Keratinocyte (primary cell): ENCODE measurements around the gene KLK1. TPM values are rescaled to one million over a fixed set of nuclear protein-coding genes. Genes with fewer than 3 reads are reported as not detected.

Experiments used
- DNase-seq: peaks from one replicate; pipeline ENCODE4 v3.0.0-alpha.2; 2011; ENCODE audit warnings: low read depth, missing footprints, low spot score
- FAIRE-seq: peaks from 2 replicates; lab custom pipeline; 2011; peaks lifted over from hg19 to GRCh38; lab: Jason Lieb, UNC
- H2AFZ ChIP-seq: 2 replicates; pipeline ENCODE4 v1.6.0; 2012; ENCODE audit warnings: low read length, control low read depth, inconsistent platforms; ENCODE audit not compliant: control insufficient read depth
- H3K27ac ChIP-seq: 2 replicates; pipeline ENCODE4 v1.5.1; 2011; ENCODE audit warnings: low read length; ENCODE audit not compliant: control insufficient read depth, insufficient read depth
- H3K27me3 ChIP-seq: 3 replicates; pipeline ENCODE4 v1.6.0; 2011; ENCODE audit warnings: low read length; ENCODE audit not compliant: control insufficient read depth, insufficient read depth; ENCODE audit errors: extremely low read depth
- H3K36me3 ChIP-seq, 2 experiments: 2 replicates in 1 of 2; 3 replicates in 1 of 2; pipeline ENCODE4 v1.5.1; 2011; ENCODE audit warnings: low read length in 2 of 2, mild to moderate bottlenecking in 1 of 2; ENCODE audit not compliant: control insufficient read depth in 2 of 2, insufficient read depth in 2 of 2; ENCODE audit errors: extremely low read depth in 1 of 2
- H3K4me1 ChIP-seq: 3 replicates; pipeline ENCODE4 v1.5.1; 2011; ENCODE audit warnings: low read length; ENCODE audit not compliant: control insufficient read depth, insufficient read depth; ENCODE audit errors: extremely low read depth
- H3K4me2 ChIP-seq: 3 replicates; pipeline ENCODE4 v1.6.0; 2011; ENCODE audit warnings: low read depth, low read length; ENCODE audit not compliant: control insufficient read depth, insufficient read depth; ENCODE audit errors: extremely low read depth
- H3K4me3 ChIP-seq, 3 experiments: fragments of 200-600 bp in 1 of 3; sonication (generic) in 1 of 3; 2 replicates in 2 of 3; 3 replicates in 1 of 3; pipeline ENCODE4 v1.5.1; 2011 to 2016; ENCODE audit warnings: low read length in 3 of 3, mild to moderate bottlenecking in 3 of 3, control low read depth in 2 of 3, inconsistent platforms in 1 of 3, low read depth in 1 of 3, mixed read lengths in 1 of 3, mixed run types in 1 of 3, moderate library complexity in 1 of 3; ENCODE audit not compliant: control insufficient read depth in 2 of 3, insufficient read depth in 2 of 3; ENCODE audit errors: extremely low read depth in 1 of 3
- H3K79me2 ChIP-seq: 2 replicates; pipeline ENCODE4 v1.6.0; 2012; ENCODE audit warnings: low read length; ENCODE audit not compliant: control insufficient read depth, insufficient read depth
- H3K9ac ChIP-seq: 3 replicates; pipeline ENCODE4 v1.6.0; 2011; ENCODE audit warnings: low read length; ENCODE audit not compliant: control insufficient read depth, insufficient read depth; ENCODE audit errors: extremely low read depth
- H3K9me1 ChIP-seq: 3 replicates; pipeline ENCODE4 v1.6.0; 2011; ENCODE audit warnings: low read length; ENCODE audit not compliant: control insufficient read depth, insufficient read depth; ENCODE audit errors: extremely low read depth
- H3K9me3 ChIP-seq: 2 replicates; pipeline ENCODE4 v1.5.1; 2012; ENCODE audit warnings: low read depth, low read length; ENCODE audit not compliant: control insufficient read depth
- H4K20me1 ChIP-seq: 3 replicates; pipeline ENCODE4 v1.6.0; 2011; ENCODE audit warnings: low read length; ENCODE audit not compliant: control insufficient read depth, insufficient read depth; ENCODE audit errors: extremely low read depth
- CTCF ChIP-seq, 3 experiments: IDR thresholded peaks in 1 of 3; conservative IDR thresholded peaks in 1 of 3; optimal IDR thresholded peaks in 1 of 3; 2 replicates in 2 of 3; 3 replicates in 1 of 3; pipeline versions ENCODE3 to v1.5.1; 2011; ENCODE audit warnings: low read length in 3 of 3, mild to moderate bottlenecking in 3 of 3, moderate library complexity in 2 of 3, control low read depth in 1 of 3, inconsistent platforms in 1 of 3; ENCODE audit not compliant: insufficient read depth in 2 of 3; ENCODE audit errors: extremely low read depth in 1 of 3
- EZH2 ChIP-seq: IDR thresholded peaks from one replicate; pipeline ENCODE4 v1.6.1; 2012; ENCODE audit warnings: inconsistent platforms, mild to moderate bottlenecking, low read length, moderate library complexity
- dilution Hi-C: fragments of 300-500 bp; cut with MboI; formaldehyde crosslinking; loops from one replicate; pipeline ENCODE4 v1.7.0; 2020; ENCODE audit warnings: low sequenced_read_pairs; ENCODE audit not compliant: extremely low pct_ligation_motif_present
- polyA plus RNA-seq, 5 experiments: library from polyadenylated mRNA; depleted of rRNA in 3 of 5; stranded (reverse) in 3 of 5; stranded (forward) in 1 of 5; unstranded in 1 of 5; fragments of >200 nt; gene quantifications; 1 replicate in 1 of 5; 2 replicates in 3 of 5; 3 replicates in 1 of 5; pipeline versions ENCODE4 v1.2.1 to v1.2.3, GENCODE V29; 2011 to 2012; ENCODE audit warnings: missing spikeins in 2 of 5, low read depth in 1 of 5, low replicate concordance in 1 of 5

Gene KLK1
- polyA plus RNA-seq, 1 donor (not counting 4 experiments of a cell fraction or from before 2014, with no cell fraction given), result 0.31 TPM

- H3K4me2 ChIP-seq, result peak overlapping the region; percentile 94
- dilution Hi-C loops, result no loop called here
- peak; percentile 83 for DNase-seq
Measured at GRCh38 chr19:50804420-50805272, 18.9 kb downstream of the KLK1 start.

DNA sequence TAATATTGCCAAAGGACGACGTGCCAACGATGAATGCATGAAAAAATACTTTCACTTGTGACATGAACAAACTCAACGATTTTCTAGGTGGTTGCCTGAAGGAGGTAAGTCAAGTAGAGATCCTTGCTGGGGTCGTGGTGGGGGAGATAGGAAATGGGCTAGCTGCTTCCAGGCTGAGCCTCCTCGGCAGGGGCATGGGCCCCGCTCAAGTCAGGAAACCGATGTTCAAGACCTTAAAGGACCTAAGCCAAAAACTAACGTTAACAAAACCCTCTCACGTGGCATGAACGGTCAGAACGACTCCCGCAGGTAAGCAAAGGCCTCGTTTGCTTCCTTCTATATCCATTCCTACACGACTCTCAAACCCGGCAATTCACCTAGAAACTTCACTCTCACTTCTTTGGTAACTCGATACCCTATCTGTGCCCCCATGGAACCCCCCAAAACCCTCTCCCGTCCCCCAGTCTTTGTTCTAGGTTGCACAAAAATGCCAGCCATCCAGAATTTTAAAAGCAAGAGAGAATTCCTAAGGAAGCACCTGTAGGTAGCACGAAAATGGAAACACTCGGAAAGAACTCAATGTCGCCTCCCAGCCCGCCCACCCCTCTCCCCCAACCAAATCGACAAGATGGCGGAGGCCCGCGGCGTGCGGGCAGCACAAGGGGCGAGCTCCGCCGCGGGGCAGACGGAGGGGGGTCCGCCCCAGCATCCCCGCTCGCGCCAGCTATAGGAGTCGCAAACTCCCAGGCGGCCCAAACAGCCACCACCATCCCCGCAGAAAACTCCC, 19.8 kb downstream of the KLK1 start:
- dilution Hi-C loops, result no loop called here
- Histone ChIP-seq H3K27me3 (no peaks in the 10 kb centered on the region), H3K27ac (peak overlapping the region; percentile 100), H3K79me2 (peaks cover 46% of the 10 kb centered on the region), H3K9ac (peak overlapping the region; percentile 99), H4K20me1 (peaks cover 18% of the 10 kb centered on the region), H3K4me3 (peak overlapping the region; percentile 73 to 93 (median 78)), H3K4me1 (peaks cover 19% of the 10 kb centered on the region), H2AFZ (peak overlapping the region; percentile 98), H3K4me2 (peak overlapping the region; percentile 98), H3K36me3 (peaks cover 7 to 25% of the 10 kb centered on the region in 2 experiments), H3K9me1 (no peaks in the 10 kb centered on the region), H3K9me3 (no peaks in the 10 kb centered on the region)
- DNase-seq (no peak), FAIRE-seq (no peak)
- TF ChIP-seq EZH2 (no peak), CTCF (optimal IDR thresholded peaks at IDR 0.05 in 1 of 3, IDR thresholded peaks at IDR 0.05 in 1 of 3, conservative IDR thresholded peaks at IDR 0.05 in 1 of 3; ENCODE audit: extremely low read depth in 1 of 3, insufficient read depth in 2 of 3, low read length in 3 of 3) (no peak)

More at GRCh38 chr19:50804420-50805272, 18.9 kb downstream of the KLK1 start:
- peaks cover 14% of the 10 kb centered on the region for H4K20me1 ChIP-seq
- H3K9me1 ChIP-seq, result no peaks in the 10 kb centered on the region
- H3K4me1 ChIP-seq, result peaks cover 19% of the 10 kb centered on the region
- H3K9me3 ChIP-seq, result no peaks in the 10 kb centered on the region
- TF ChIP-seq CTCF (optimal IDR thresholded peaks at IDR 0.05 in 1 of 3, IDR thresholded peaks at IDR 0.05 in 1 of 3, conservative IDR thresholded peaks at IDR 0.05 in 1 of 3; ENCODE audit: extremely low read depth in 1 of 3, insufficient read depth in 2 of 3, low read length in 3 of 3) (no peak), EZH2 (no peak)
- H3K36me3 ChIP-seq, result peaks cover 4 to 22% of the 10 kb centered on the region in 2 experiments
- peak overlapping the region; percentile 73 to 93 (median 78) for H3K4me3 ChIP-seq
- peak overlapping the region; percentile 98 for H2AFZ ChIP-seq
- peak overlapping the region; percentile 99 for H3K9ac ChIP-seq
- peak; percentile 65 for FAIRE-seq
- no peaks in the 10 kb centered on the region for H3K27me3 ChIP-seq
- H3K79me2 ChIP-seq, result peaks cover 40% of the 10 kb centered on the region
- peak overlapping the region; percentile 100 for H3K27ac ChIP-seq
